T-helper 2 cell treated with Interferon-gamma antibody and Interleukin-4, amounts not matched to agents 100 ng/mL and 5 ng/mL, for 36 hours (primary cell): ENCODE data around the gene RAB30. TPM values are rescaled to one million over a fixed set of nuclear protein-coding genes. Genes with fewer than 3 reads are reported as not detected.

Experiments
- intact Hi-C: fragments of 100-400 bp; cut with micrococcal nuclease; formaldehyde crosslinking; loops from one replicate; pipeline ENCODE4 v1.15.1; 2023
- total RNA-seq: library from RNA; stranded (reverse); gene quantifications from 2 replicates; pipeline ENCODE4 v1.2.3, GENCODE V29; 2022

RAB30 gene
- total RNA-seq, 1 donor from 2014 or later = 9.4 TPM

GRCh38 chr11:83072350-83073242, 899 bp upstream of the RAB30 start:
- intact Hi-C loops = loop anchor here (1.0 to 5.0 kb wide), 5 partner anchors 84 to 214 kb away; partner anchors contain the start of genes ANKRD42 and CCDC90B

DNA sequence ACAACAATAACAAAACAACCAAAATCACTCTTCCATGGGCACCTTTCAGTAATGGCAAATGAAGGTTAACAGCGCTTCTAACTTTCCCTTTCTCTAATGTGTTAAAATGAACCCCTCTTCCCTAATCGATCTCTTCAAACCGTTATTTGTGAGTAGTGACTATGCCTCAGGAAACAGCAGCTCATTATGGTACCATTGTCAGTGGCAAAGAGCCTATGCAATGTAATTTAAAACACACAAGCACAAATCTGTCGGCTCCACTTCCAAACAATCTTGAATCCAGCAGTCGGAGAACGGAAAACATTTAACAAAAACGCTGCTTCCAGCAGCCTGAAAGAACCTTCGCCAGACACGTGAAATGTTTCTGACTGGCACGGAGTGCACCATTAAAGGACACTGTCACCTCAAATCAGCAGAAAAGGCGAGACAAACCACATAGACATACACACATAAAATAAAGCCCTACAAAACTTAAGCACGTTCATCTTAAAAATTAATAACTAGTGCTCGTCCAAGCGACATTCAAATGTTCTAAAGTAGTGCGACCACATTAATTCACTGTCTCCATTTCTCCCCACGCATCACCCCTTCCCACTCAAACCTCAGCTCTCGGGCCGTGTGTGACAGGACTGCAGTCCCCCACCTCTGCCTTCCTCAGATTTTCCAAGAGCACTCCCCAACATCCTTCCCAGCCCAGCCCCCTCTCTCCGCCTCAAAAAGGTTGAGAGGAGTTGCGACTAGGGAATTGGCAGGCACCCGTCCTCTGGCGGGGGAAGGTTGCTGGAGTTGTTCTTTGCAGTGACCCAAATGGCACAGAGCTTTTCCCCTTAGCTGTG, 748 bp downstream of the RAB30 start:
- intact Hi-C loops = loop anchor here (1.0 to 5.0 kb wide), 5 partner anchors 8 to 181 kb away; partner anchors contain the start of gene DDIAS

- intact Hi-C loops = loop anchor here (2.0 to 5.0 kb wide), 2 partner anchors 47 to 182 kb away; no protein-coding TSS in a partner anchor
These were observed 1.5 kb downstream of the RAB30 start for GRCh38 chr11:83070044-83070701.

DNA sequence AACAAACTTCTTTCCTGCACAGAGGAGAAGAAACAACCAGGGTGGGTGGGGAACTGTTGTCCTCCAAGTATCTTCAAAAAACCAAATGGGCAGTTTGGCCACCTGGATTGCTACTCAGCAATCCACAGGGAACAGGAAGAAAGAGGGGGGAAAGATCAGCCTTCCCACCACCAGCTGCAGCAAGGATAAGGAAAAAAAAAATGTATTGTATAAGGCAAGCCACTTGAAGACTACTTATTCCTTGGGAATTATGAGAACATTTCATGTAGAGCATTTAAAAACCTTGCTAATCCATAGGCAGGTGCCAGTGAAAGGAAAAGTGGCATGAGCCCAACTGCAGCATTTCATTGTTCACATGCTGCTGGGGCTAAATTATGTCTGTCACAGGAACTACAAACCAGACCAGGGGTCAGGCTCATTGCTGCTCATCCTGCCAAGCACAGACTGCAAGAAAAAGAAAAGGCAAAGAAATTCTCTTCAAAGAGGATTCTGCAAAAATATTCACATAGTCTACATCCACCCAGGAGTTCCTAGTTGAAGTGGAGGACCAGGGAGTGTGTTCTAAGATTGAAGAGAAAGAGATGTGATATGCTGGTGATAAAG, 2.2 kb downstream of the RAB30 start:
- intact Hi-C loops = loop anchor here (2.0 to 5.0 kb wide), 2 partner anchors 47 to 183 kb away; no protein-coding TSS in a partner anchor

GRCh38 chr11:83068568-83068967, 3.1 kb downstream of the RAB30 start:
- intact Hi-C loops = no loop called here

DNA sequence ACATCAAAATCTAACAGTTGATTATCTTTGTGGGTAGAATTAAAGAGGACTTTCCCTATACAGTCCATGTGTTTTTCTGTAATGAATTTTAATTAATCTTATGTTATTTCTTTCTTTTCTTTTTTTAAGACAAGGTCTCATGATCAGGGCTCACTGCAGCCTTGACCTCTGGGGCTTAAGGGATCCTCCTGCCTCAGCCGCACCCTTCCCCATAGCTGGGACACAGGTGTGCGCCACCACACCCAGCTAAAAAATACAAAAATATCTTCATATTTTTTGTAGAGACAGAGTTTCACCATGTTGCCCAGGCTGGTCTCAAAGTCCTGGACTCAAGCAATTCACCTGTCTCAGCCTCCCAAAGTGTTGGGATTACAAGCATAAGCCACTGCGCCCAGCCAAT, 7.7 kb downstream of the RAB30 start:
- intact Hi-C loops = no loop called here

- intact Hi-C loops = loop anchor here (1.0 to 2.0 kb wide), 4 partner anchors 8 to 142 kb away; partner anchors contain the start of genes PCF11 and RAB30
These were observed 8.5 kb downstream of the RAB30 start for GRCh38 chr11:83063073-83063754.

DNA sequence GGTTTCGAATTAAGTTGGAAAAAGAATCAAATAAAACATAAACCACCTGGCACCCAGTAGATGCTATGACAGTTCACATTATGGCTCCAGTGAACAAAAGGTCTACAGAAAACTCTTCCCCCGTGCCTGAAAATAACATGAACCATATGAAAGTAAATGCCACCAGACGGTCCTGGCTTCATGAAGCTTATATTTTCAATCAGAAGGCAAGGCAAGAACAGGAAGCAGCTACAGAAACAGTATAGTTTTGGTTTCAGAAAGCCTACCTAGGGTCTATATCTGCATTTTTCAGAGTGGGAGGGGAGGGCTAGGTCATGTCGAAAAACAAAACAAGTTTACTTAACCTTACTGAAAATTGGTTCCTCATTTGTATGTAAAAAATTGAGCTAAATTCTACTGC, 9.8 kb downstream of the RAB30 start:
- intact Hi-C loops = loop anchor here (2.0 kb wide), 3 partner anchors 55 to 141 kb away; partner anchors contain the start of gene PCF11

- intact Hi-C loops = no loop called here
These were observed 10.7 kb downstream of the RAB30 start for GRCh38 chr11:83060965-83061364.

DNA sequence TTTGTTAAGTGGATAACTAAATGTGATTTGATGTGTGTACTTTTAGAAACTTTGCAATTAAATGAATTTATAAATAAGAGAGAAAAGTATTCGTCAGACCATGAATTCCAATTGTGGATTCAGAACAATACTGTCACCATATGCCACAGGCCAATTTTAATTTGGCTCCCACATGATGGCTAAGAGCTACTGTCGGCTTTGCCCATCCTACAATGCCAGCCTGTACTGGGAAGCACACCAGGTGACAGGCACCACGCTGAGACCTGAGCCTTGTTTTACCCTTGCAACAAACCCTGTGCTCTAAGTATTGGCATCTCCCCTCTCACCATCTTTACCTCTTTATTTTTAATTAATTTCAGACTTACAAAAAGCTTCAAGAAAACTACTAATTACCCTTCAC, 14.0 kb downstream of the RAB30 start:
- intact Hi-C loops = no loop called here

DNA sequence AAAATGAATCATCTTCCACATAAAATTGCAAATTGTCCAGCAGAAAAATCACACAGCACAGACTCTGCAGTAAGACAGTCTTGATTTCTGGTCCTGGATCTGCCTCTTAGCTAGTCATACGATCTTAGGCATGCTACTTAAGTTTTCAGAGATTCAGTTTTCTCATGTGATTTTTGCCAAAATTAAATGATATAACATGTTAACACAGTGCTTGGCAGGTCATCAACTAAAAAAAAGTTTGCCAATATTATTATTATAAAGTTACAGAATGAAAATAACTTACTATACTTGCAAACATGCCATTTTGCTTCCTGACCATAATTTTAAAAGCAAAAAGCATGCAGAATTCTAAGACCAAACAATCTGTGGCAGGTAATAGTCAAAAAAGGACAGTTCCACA, 15.1 kb downstream of the RAB30 start:
- intact Hi-C loops = no loop called here

DNA sequence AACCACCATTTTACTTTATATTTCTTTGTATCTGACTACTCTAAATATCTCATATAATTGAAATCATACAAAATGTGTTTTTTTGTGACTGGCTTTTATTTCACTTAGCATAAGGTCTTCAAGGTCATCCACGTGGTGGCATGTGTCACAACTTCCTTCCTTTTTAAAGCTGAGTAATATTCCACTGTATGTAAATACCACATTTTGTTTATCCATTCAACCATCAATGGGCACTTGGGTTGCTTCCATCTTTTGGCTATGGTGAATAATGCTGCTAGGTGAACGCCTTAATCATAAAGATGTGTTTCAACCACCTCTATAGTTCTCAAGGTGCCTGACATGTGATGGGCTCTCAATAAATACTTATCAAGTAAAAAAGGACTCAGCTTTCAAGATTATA, 15.5 kb downstream of the RAB30 start:
- intact Hi-C loops = no loop called here

DNA sequence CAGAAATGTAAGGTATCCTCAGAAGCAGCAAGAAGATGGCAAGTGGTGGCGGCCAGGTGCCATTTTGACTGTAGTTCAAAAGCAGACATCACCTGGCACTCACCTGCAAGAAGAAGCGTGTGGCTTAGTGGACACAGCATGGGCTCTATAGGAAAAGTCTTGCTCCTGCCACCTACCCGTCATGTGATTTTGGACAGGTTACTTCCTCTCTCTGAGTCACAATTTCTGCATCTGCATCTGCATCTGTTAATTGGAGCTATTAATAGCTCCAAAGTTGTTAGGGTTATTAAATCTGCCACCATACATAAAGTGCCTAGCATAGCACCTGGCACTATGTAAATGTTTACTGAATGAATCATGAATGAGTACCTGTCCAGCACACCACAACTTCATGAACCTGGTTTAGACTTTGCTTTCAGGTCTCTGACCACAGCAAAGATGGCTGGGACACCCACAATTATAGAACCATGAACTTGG, 16.8 kb downstream of the RAB30 start:
- intact Hi-C loops = loop anchor here (1.0 kb wide), 1 partner anchor 50 kb away; no protein-coding TSS in a partner anchor

DNA sequence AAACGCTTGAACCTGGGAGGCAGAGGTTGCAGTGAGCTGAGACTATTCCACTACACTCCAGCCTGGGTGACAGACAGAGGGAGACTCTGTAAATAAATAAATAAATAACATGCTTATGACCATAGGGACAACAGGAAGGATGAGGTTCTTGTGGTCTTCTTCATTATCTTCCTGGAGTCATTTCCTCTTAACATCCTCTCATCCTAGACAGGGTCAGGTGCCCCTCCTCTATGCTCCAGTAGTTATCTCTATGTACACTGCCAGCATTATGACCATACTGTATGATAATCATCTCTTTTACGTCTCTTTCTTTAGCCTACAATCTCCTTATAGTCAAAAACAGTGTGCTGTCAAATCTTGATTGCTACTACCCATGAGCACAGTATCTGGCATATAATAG, 17.7 kb downstream of the RAB30 start:
- intact Hi-C loops = no loop called here

- intact Hi-C loops = no loop called here
These were observed 19.7 kb downstream of the RAB30 start for GRCh38 chr11:83051760-83052671.

DNA sequence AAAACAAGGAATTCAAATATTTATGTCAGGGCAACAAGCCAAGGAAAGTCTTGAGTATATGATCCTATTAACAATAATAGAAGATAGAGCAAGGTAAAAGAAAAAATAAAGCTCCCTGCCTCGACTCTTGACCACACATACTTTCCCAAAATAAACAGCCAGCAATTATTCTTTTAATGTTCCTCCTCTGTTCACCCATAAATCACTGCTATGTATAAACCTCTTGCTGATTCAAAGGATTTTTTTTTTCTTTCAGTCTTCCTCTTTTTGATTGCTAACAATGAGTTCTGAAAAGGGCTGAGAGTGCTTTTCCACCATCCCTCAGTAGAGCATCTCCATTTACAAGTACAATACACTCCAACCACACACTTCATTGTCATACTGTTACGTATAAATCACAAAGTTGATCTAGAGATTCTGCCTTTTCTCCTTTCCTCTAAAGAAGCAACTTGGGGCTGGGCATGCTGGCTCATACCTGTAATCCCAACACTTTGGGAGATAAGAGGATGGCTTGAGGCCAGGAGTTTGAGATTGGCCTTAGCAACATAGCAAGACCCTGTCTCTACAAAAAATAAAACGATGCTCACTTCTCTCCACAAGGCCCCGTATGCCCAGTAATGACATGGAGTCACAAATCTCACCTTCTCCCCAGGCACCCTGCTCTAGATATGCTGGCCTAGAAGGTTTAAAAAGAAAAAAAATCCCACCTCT, 24.0 kb downstream of the RAB30 start:
- intact Hi-C loops = no loop called here

DNA sequence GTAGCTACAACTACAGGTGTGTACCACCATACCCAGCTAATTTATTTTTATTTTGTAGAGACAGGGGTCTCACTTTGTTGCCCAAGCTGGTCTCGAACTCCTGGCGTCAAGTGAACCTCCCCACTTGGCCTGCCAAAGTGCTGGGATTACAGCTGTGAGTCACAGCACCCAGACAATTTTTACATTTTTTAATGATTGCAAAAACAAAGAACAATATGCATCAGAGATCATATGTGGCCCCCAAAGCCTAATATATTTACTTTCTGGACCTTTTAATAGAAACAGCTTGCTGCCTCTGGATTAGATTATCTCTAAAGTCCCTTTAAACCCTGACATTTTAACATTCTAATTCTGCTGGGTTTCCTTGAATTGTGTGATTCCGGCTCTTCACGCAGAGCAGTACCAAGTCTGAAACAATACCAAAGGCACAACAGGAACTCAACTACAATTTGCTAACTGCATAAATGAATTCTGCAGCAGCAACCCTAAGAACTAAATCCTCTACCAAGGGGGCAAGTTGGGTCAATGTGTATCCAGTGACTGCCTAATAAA, 25.0 kb downstream of the RAB30 start:
- intact Hi-C loops = no loop called here
